Spleen (tissue), 7 donors: ENCODE measurements around the gene RGS21.

Experiments used
- POLR2A ChIP-seq, 3 donors: fragments of 450-650 bp; IDR thresholded peaks; one replicate each; pipeline ENCODE4 v1.5.1; 2017; ENCODE audit warnings: antibody characterized with exemption in 3 of 3, mild to moderate bottlenecking in 1 of 3
- TF ChIP-seq, protein P1 (sequence below), 11 experiments: fragments of 200-600 bp in 7 of 11; fragments of 450-650 bp in 4 of 11; sonication (generic) in 4 of 11; IDR thresholded peaks in 8 of 11; conservative IDR thresholded peaks in 3 of 11; 1 replicate in 7 of 11; 2 replicates in 4 of 11; pipeline versions ENCODE4 v1.4.0 to v1.8.0; 2016 to 2021; ENCODE audit warnings: antibody characterized with exemption in 11 of 11, inconsistent platforms in 4 of 11, mild to moderate bottlenecking in 1 of 11
- donor health status: DM: no; HTN: no; CAD: no; lungs with moderate emphysema.
- donor health status: DM: no; HTN: no; CAD: no.
- donor health status: DM: no; HTN: no; CAD: no.

- TF ChIP-seq, protein P1, sequence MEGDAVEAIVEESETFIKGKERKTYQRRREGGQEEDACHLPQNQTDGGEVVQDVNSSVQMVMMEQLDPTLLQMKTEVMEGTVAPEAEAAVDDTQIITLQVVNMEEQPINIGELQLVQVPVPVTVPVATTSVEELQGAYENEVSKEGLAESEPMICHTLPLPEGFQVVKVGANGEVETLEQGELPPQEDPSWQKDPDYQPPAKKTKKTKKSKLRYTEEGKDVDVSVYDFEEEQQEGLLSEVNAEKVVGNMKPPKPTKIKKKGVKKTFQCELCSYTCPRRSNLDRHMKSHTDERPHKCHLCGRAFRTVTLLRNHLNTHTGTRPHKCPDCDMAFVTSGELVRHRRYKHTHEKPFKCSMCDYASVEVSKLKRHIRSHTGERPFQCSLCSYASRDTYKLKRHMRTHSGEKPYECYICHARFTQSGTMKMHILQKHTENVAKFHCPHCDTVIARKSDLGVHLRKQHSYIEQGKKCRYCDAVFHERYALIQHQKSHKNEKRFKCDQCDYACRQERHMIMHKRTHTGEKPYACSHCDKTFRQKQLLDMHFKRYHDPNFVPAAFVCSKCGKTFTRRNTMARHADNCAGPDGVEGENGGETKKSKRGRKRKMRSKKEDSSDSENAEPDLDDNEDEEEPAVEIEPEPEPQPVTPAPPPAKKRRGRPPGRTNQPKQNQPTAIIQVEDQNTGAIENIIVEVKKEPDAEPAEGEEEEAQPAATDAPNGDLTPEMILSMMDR (IDR thresholded peaks at IDR 0.05 in 8 of 11, conservative IDR thresholded peaks at IDR 0.05 in 3 of 11), result no peak
- no peak for TF ChIP-seq POLR2A (IDR thresholded peaks at IDR 0.05)
These were observed 90.4 kb downstream of the RGS21 start for GRCh38 chr1:192407206-192407605.
